GM23338 (cell line): Measurements from ENCODE around the gene CNOT6. TPM values are rescaled to one million over a fixed set of nuclear protein-coding genes. Genes with fewer than 3 reads are reported as not detected.

ENCODE experiments used
- ATAC-seq: fragments of 200-7000 bp; cut with Tn5 transposase; 3 replicates; pipeline ENCODE4 v1.9.1; 2020
- DNase-seq: peaks from one replicate; pipeline ENCODE4 v3.0.0-alpha.2; 2015; ENCODE audit warnings: low spot score
- H2AFZ ChIP-seq: fragments of 200-600 bp; sonication (generic); 2 replicates; pipeline ENCODE4 v1.8.0; 2016; ENCODE audit warnings: antibody characterized with exemption, mild to moderate bottlenecking, moderate library complexity
- H3F3A ChIP-seq: fragments of 200-600 bp; sonication (generic); replicated peaks from 2 replicates; pipeline ENCODE4 v1.8.0; 2017; ENCODE audit warnings: antibody characterized with exemption, mixed run types, low read depth
- H3K27ac ChIP-seq: fragments of 200-600 bp; sonication (generic); 2 replicates; pipeline ENCODE4 v1.6.1; 2016; ENCODE audit warnings: low read depth
- H3K27me3 ChIP-seq: fragments of 200-600 bp; sonication (generic); 2 replicates; pipeline ENCODE4 v1.8.0; 2016; ENCODE audit warnings: mild to moderate bottlenecking, mixed run types, moderate library complexity; ENCODE audit not compliant: insufficient read depth
- H3K36me3 ChIP-seq: fragments of 200-600 bp; sonication (generic); 2 replicates; pipeline ENCODE4 v1.8.0; 2016; ENCODE audit warnings: mild to moderate bottlenecking; ENCODE audit not compliant: insufficient read depth
- H3K4me1 ChIP-seq: fragments of 200-600 bp; sonication (generic); 2 replicates; pipeline ENCODE4 v1.8.0; 2016; ENCODE audit warnings: mild to moderate bottlenecking, moderate library complexity; ENCODE audit not compliant: insufficient read depth
- H3K4me2 ChIP-seq: fragments of 200-600 bp; sonication (generic); 2 replicates; pipeline ENCODE4 v1.7.1; 2017; ENCODE audit warnings: mixed run types
- H3K4me3 ChIP-seq: fragments of 200-600 bp; sonication (generic); 2 replicates; pipeline ENCODE4 v1.6.1; 2016; ENCODE audit warnings: mixed run types
- H3K79me2 ChIP-seq: fragments of 200-600 bp; sonication (generic); replicated peaks from 2 replicates; pipeline ENCODE4 v1.8.0; 2017; ENCODE audit warnings: mild to moderate bottlenecking; ENCODE audit not compliant: insufficient read depth
- H3K9me2 ChIP-seq: fragments of 200-600 bp; sonication (generic); 2 replicates; pipeline ENCODE4 v1.8.0; 2017; ENCODE audit not compliant: insufficient read depth
- H4K20me1 ChIP-seq: fragments of 200-600 bp; sonication (generic); replicated peaks from 2 replicates; pipeline ENCODE4 v1.8.0; 2017; ENCODE audit warnings: mild to moderate bottlenecking; ENCODE audit not compliant: insufficient read depth
- H3K27ac Mint-ChIP-seq: 2 replicates; pipeline ENCODE4 v1.8.0; 2020; ENCODE audit warnings: inconsistent platforms, mild to moderate bottlenecking, moderate library complexity, mixed read lengths
- H3K27me3 Mint-ChIP-seq: 3 replicates; pipeline ENCODE4 v1.8.0; 2022; ENCODE audit warnings: low read depth, mild to moderate bottlenecking, moderate library complexity, mixed read lengths, inconsistent platforms; ENCODE audit not compliant: insufficient read depth, poor library complexity
- H3K36me3 Mint-ChIP-seq: 3 replicates; pipeline ENCODE4 v1.8.0; 2021; ENCODE audit warnings: low read depth, mild to moderate bottlenecking, inconsistent platforms, moderate library complexity, mixed read lengths
- H3K4me1 Mint-ChIP-seq: 3 replicates; pipeline ENCODE4 v1.8.0; 2020; ENCODE audit warnings: mild to moderate bottlenecking, inconsistent platforms, mixed read lengths
- H3K4me3 Mint-ChIP-seq: 3 replicates; pipeline ENCODE4 v1.8.0; 2021; ENCODE audit warnings: moderate library complexity, mild to moderate bottlenecking, inconsistent platforms, mixed read lengths
- H3K9me3 Mint-ChIP-seq: 3 replicates; pipeline ENCODE4 v1.8.0; 2020; ENCODE audit warnings: moderate library complexity, mild to moderate bottlenecking, inconsistent platforms, mixed read lengths
- CREB1 ChIP-seq: fragments of 250-450 bp; sonication (Bioruptor Pico); IDR thresholded peaks from 2 replicates; pipeline ENCODE4 v1.5.0; 2020; ENCODE audit warnings: low read depth, mild to moderate bottlenecking, moderate library complexity
- CTCF ChIP-seq, 2 experiments: fragments of 200-600 bp in 1 of 2; sonication (generic) in 1 of 2; conservative IDR thresholded peaks; 2 replicates each; pipeline versions ENCODE4 v1.5.1 to v1.6.1; 2016 to 2017; ENCODE audit warnings: antibody characterized with exemption in 2 of 2, low read depth in 2 of 2, mild to moderate bottlenecking in 2 of 2, moderate library complexity in 1 of 2
- ETS1 ChIP-seq: IDR thresholded peaks from 2 replicates; pipeline ENCODE4 v1.6.1; 2016; ENCODE audit warnings: antibody characterized with exemption
- EZH2 ChIP-seq: fragments of 200-600 bp; sonication (generic); IDR thresholded peaks from one replicate; pipeline ENCODE4 v1.8.0; 2017; ENCODE audit warnings: antibody characterized with exemption, mild to moderate bottlenecking, low read depth; ENCODE audit not compliant: unreplicated experiment
- EZH2phosphoT487 ChIP-seq: fragments of 200-600 bp; sonication (generic); IDR thresholded peaks from one replicate; pipeline ENCODE4 v1.8.1; 2018; ENCODE audit warnings: antibody characterized with exemption; ENCODE audit not compliant: unreplicated experiment
- JUNB ChIP-seq: IDR thresholded peaks from one replicate; pipeline ENCODE4 v1.6.1; 2016; ENCODE audit warnings: antibody characterized with exemption; ENCODE audit not compliant: unreplicated experiment
- NANOG ChIP-seq: IDR thresholded peaks from 2 replicates; pipeline ENCODE4 v1.6.1; 2016; ENCODE audit warnings: antibody characterized with exemption, borderline replicate concordance
- POLR2AphosphoS5 ChIP-seq: IDR thresholded peaks from 2 replicates; pipeline ENCODE4 v1.6.1; 2016; ENCODE audit warnings: antibody characterized with exemption, low read depth
- REST ChIP-seq: IDR thresholded peaks from one replicate; pipeline ENCODE4 v1.6.1; 2018; ENCODE audit warnings: antibody characterized with exemption; ENCODE audit not compliant: unreplicated experiment
- STAT1 ChIP-seq: IDR thresholded peaks from one replicate; pipeline ENCODE4 v1.6.1; 2016; ENCODE audit warnings: antibody characterized with exemption; ENCODE audit not compliant: unreplicated experiment
- ZNF114 ChIP-seq: fragments of 250-450 bp; sonication (Bioruptor Pico); IDR thresholded peaks from 2 replicates; pipeline ENCODE4 v1.5.0; 2020; ENCODE audit warnings: mild to moderate bottlenecking, moderate library complexity
- ZNF331 ChIP-seq: fragments of 250-450 bp; sonication (Bioruptor Pico); IDR thresholded peaks from 2 replicates; pipeline ENCODE4 v1.5.0; 2020; ENCODE audit warnings: low read depth, mild to moderate bottlenecking, moderate library complexity
- ZNF462 ChIP-seq: fragments of 250-450 bp; sonication (Bioruptor Pico); IDR thresholded peaks from 2 replicates; pipeline ENCODE4 v1.5.0; 2020; ENCODE audit warnings: mild to moderate bottlenecking, moderate library complexity
- polyA plus RNA-seq: library from polyadenylated mRNA; unstranded; fragments of >200 nt; fragmentation: Nextera tagmentation; extraction: Ambion mirVana; gene quantifications from 2 replicates; pipeline ENCODE4 v1.2.1, GENCODE V29; 2016
- total RNA-seq: library from RNA; depleted of rRNA; stranded (reverse); fragments of >200 nt; shearing (Covaris generic); gene quantifications from 2 replicates; pipeline ENCODE4 v1.2.3, GENCODE V29; 2014

CNOT6 gene
- total and polyA plus RNA-seq, 2 experiments from 2014 or later: 14.6 to 38.7 TPM

GRCh38 chr5:180533845-180534244, 39.7 kb downstream of the CNOT6 start:
- H3K9me3 Mint-ChIP-seq: peaks cover 27% of the 10 kb centered on the region
- H3K9me2 ChIP-seq: peaks cover 6% of the 10 kb centered on the region; the same call in 1 of the 2 replicates
- peaks cover 6% of the 10 kb centered on the region for H3K27me3 Mint-ChIP-seq

More at GRCh38 chr5:180533845-180534244, 39.7 kb downstream of the CNOT6 start:
- no peaks in the 10 kb centered on the region for H3K4me1 ChIP-seq
- no peak overlapping the region for H3K4me2 ChIP-seq
- Mint-ChIP-seq H3K27ac (no peak overlapping the region; the same call in 1 of the 2 replicates), H3K4me3 (no peak overlapping the region), H3K4me1 (peaks cover 8% of the 10 kb centered on the region), H3K36me3 (peaks cover 83% of the 10 kb centered on the region)
- H2AFZ ChIP-seq: no peak overlapping the region
- peaks cover 31% of the 10 kb centered on the region for H4K20me1 ChIP-seq
- DNase-seq (no peak), ATAC-seq (no peak)
- no peak for TF ChIP-seq ZNF331 (CRISPR knock-in tag)
- no peak for TF ChIP-seq CTCF (conservative IDR thresholded peaks at IDR 0.05; ENCODE audit: low read depth in 2 of 2)
- TF ChIP-seq POLR2AphosphoS5: no peak
- TF ChIP-seq NANOG: no peak
- TF ChIP-seq STAT1: no peak
- TF ChIP-seq REST: no peak
- no peak for TF ChIP-seq ETS1
- TF ChIP-seq ZNF462: no peak
- no peak for TF ChIP-seq EZH2
- no peak for TF ChIP-seq EZH2phosphoT487
- no peak for TF ChIP-seq JUNB
- TF ChIP-seq ZNF114 (CRISPR knock-in tag): no peak
- TF ChIP-seq CREB1: no peak
- H3K27me3 ChIP-seq: no peaks in the 10 kb centered on the region
- no peak overlapping the region for H3K4me3 ChIP-seq
- H3F3A ChIP-seq: no peaks in the 10 kb centered on the region
- no peak overlapping the region for H3K27ac ChIP-seq
- H3K36me3 ChIP-seq: peaks cover 23% of the 10 kb centered on the region
- H3K79me2 ChIP-seq: peaks cover 80% of the 10 kb centered on the region
